AG04450 (cell line): ENCODE results near the gene HOXD12. TPM values are rescaled to one million over a fixed set of nuclear protein-coding genes. Genes with fewer than 3 reads are reported as not detected.

Source experiments
- CTCF ChIA-PET: fragments of 300-600, 350-600 bp; formaldehyde crosslinking; extraction: SDS; loops from one replicate; lab custom pipeline; 2022; ENCODE audit warnings: antibody characterized with exemption, inconsistent platforms; lab: Charles Lee
- POLR2A ChIA-PET: fragments of 350-600 bp; formaldehyde crosslinking; extraction: SDS; loops from one replicate; lab custom pipeline; 2021; ENCODE audit warnings: antibody characterized with exemption, inconsistent platforms; lab: Yijun Ruan, JAX
- DNase-seq: peaks from one replicate; pipeline ENCODE4 v3.0.0-alpha.2; 2011; ENCODE audit warnings: low read depth, low spot score
- H3K27ac ChIP-seq: one replicate; pipeline ENCODE4 v1.5.1; 2012; ENCODE audit warnings: low read depth, low read length, control low read depth
- H3K27me3 ChIP-seq: one replicate; pipeline ENCODE4 v1.6.0; 2012; ENCODE audit warnings: low read length; ENCODE audit not compliant: control insufficient read depth, insufficient read depth
- H3K4me3 ChIP-seq: 2 replicates; pipeline ENCODE4 v1.5.1; 2011; ENCODE audit warnings: mild to moderate bottlenecking, low read depth, low read length, control low read depth
- H3K9me3 ChIP-seq: 2 replicates; pipeline ENCODE4 v1.5.1; 2012; ENCODE audit warnings: low read length; ENCODE audit not compliant: control insufficient read depth, insufficient read depth
- polyA plus RNA-seq: library from polyadenylated mRNA; depleted of rRNA; stranded (reverse); fragments of >200 nt; gene quantifications from 2 replicates; pipeline ENCODE4 v1.2.3, GENCODE V29; 2011
- TF ChIP-seq, protein P1 (sequence below): IDR thresholded peaks from 2 replicates; pipeline ENCODE4 v1.5.1; 2011; ENCODE audit warnings: low read depth, low read length, control low read depth, inconsistent platforms

The HOXD12 gene
- polyA plus RNA-seq, 1 experiment: not detected

DNA sequence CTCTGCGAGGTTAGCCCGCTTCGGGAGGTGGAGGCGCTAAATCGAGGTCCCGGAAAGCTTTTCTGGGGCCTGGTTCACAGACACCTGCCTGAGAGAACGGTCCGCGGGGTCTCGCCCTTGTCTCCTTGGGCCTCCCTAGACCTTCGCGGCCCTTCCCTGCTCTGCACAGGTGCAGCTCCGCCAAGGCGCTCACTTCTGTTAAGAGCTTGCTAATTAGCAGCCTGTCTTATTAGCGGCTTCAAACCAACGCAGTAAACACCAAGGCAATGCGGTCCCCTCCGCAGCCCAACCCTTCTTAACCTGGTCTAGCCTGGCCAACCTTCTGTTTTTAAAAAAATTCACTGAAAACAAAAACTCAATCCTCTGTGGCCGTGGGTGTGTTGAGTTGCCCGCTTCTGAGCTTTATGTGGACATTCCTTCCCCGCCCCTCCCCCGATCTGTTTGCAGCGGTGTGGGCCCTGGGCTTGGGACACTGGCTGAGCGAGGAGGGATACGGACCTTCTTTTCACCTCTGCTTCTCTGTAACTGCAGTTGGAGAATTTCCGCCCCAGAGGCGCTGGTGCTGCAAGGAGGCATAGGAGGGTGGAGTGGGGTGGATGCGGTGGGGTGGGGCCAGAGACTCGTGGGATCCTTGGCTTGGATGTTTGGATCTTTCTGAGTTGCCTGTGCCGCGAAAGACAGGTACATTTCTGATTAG, 48.4 kb downstream of the HOXD12 start:
- Histone ChIP-seq H3K4me3 (no peak overlapping the region), H3K27ac (no peak overlapping the region), H3K27me3 (peaks cover 86% of the 10 kb centered on the region), H3K9me3 (peaks cover 4% of the 10 kb centered on the region; the same call in 1 of the 2 replicates)
- CTCF ChIA-PET: no interaction called here
- TF ChIP-seq, protein P1, sequence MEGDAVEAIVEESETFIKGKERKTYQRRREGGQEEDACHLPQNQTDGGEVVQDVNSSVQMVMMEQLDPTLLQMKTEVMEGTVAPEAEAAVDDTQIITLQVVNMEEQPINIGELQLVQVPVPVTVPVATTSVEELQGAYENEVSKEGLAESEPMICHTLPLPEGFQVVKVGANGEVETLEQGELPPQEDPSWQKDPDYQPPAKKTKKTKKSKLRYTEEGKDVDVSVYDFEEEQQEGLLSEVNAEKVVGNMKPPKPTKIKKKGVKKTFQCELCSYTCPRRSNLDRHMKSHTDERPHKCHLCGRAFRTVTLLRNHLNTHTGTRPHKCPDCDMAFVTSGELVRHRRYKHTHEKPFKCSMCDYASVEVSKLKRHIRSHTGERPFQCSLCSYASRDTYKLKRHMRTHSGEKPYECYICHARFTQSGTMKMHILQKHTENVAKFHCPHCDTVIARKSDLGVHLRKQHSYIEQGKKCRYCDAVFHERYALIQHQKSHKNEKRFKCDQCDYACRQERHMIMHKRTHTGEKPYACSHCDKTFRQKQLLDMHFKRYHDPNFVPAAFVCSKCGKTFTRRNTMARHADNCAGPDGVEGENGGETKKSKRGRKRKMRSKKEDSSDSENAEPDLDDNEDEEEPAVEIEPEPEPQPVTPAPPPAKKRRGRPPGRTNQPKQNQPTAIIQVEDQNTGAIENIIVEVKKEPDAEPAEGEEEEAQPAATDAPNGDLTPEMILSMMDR: no peak
- POLR2A ChIA-PET: no interaction called here
- no peak for DNase-seq

DNA sequence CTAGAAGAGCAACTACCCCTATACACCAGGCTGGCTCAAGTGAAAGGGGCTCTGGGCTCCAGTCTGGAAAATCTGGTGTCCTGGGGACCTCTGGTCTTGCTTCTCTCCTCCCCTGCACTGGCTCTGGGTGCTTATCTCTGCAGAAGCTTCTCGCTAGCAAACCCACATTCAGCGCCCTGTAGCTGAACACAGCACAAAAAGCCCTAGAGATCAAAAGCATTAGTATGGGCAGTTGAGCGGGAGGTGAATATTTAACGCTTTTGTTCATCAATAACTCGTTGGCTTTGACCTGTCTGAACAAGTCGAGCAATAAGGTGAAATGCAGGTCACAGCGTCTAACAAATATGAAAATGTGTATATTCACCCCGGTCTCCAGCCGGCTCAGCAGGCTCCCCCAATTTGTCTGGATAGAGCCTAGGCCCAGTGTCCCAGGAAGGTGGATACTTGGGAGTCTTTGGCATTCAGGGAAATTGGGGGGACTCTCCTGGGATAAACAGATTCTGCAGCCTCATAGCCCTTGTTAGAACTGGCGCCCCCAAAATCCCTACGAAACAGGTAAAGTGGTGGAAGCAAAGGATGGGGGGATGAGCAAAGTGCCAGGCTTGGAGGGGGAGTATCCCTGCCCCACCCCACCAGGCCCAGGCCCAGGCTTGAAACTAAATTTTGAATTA, 49.3 kb downstream of the HOXD12 start:
- ChIA-PET POLR2A (no interaction called here), CTCF (no interaction called here)
- no peak for DNase-seq
- Histone ChIP-seq H3K27ac (no peak overlapping the region), H3K27me3 (peaks cover 83% of the 10 kb centered on the region), H3K9me3 (peaks cover 4% of the 10 kb centered on the region; the same call in 1 of the 2 replicates), H3K4me3 (no peak overlapping the region)
- TF ChIP-seq, protein P1: no peak

- ChIA-PET CTCF (interaction anchor here (1.6 kb wide), 1 partner anchor 22 kb away, joined by 3 read pairs; no protein-coding TSS in a partner anchor), POLR2A (no interaction called here)
- Histone ChIP-seq H3K27ac (no peak overlapping the region), H3K9me3 (peaks cover 4% of the 10 kb centered on the region; the same call in 1 of the 2 replicates), H3K27me3 (peaks cover 90% of the 10 kb centered on the region), H3K4me3 (no peak overlapping the region)
- TF ChIP-seq, protein P1: no peak
- no peak for DNase-seq
Measured at GRCh38 chr2:176149481-176149938, 49.9 kb downstream of the HOXD12 start.

GRCh38 chr2:176149939-176150583, 50.5 kb downstream of the HOXD12 start:
- DNase-seq: no peak
- ChIA-PET CTCF (interaction anchor here (1.3 to 1.6 kb wide), 2 partner anchors 10 to 23 kb away, joined by 3 to 11 read pairs; no protein-coding TSS in a partner anchor), POLR2A (no interaction called here)
- H3K27ac ChIP-seq: no peak overlapping the region
- H3K4me3 ChIP-seq: no peak overlapping the region
- H3K27me3 ChIP-seq: peaks cover 94% of the 10 kb centered on the region
- peaks cover 4% of the 10 kb centered on the region; the same call in 1 of the 2 replicates for H3K9me3 ChIP-seq
- TF ChIP-seq, protein P1: no peak
